Neural cell (in vitro differentiated cells): ENCODE measurements around the gene CRTC3. TPM values are rescaled to one million over a fixed set of nuclear protein-coding genes. Genes with fewer than 3 reads are reported as not detected.
"Not testable (repeated sequence)": the region's sequence is repeated elsewhere in the genome, so short reads cannot be mapped to it uniquely, and the experiment has no call there.

Source experiments
- H2AFZ ChIP-seq: fragments of 200-600, 300-800 bp; sonication (generic), shearing (Covaris generic); 2 replicates; pipeline ENCODE4 v1.6.0; 2014; ENCODE audit warnings: low read depth, mild to moderate bottlenecking, antibody characterized with exemption, low read length, moderate library complexity
- H3F3A ChIP-seq: fragments of 200-600 bp; shearing (Covaris generic); 2 replicates; pipeline ENCODE4 v1.6.1; 2016; ENCODE audit warnings: mild to moderate bottlenecking, moderate library complexity, mixed read lengths, antibody characterized with exemption, low read length; ENCODE audit not compliant: insufficient read depth, poor library complexity, severe bottlenecking
- H3K27ac ChIP-seq: fragments of 200-600, 300-800 bp; sonication (generic), shearing (Covaris generic); 2 replicates; pipeline ENCODE4 v1.5.1; 2014; ENCODE audit warnings: mild to moderate bottlenecking, low read length, moderate library complexity
- H3K27me3 ChIP-seq: fragments of 300-800, 200-600 bp; sonication (generic), shearing (Covaris generic); 2 replicates; pipeline ENCODE4 v1.6.0; 2014; ENCODE audit warnings: mild to moderate bottlenecking, low read depth, low read length, moderate library complexity; ENCODE audit not compliant: insufficient read depth
- H3K36me3 ChIP-seq: fragments of 300-800, 200-600 bp; sonication (generic), shearing (Covaris generic); 2 replicates; pipeline ENCODE4 v1.5.1; 2014; ENCODE audit warnings: mild to moderate bottlenecking, antibody characterized with exemption, low read length, moderate library complexity; ENCODE audit not compliant: insufficient read depth
- H3K4me2 ChIP-seq: fragments of 300-800, 200-600 bp; sonication (generic), shearing (Covaris generic); 2 replicates; pipeline ENCODE4 v1.6.0; 2014; ENCODE audit warnings: mild to moderate bottlenecking, low read length
- H3K4me3 ChIP-seq: fragments of 300-800, 200-600 bp; sonication (generic), shearing (Covaris generic); 2 replicates; pipeline ENCODE4 v1.5.1; 2014; ENCODE audit warnings: mild to moderate bottlenecking, low read length, moderate library complexity
- H3K79me2 ChIP-seq: fragments of 200-600 bp; shearing (Covaris generic); replicated peaks from 2 replicates; pipeline ENCODE4 v1.6.0; 2014; ENCODE audit warnings: mild to moderate bottlenecking, low read length, moderate library complexity; ENCODE audit not compliant: insufficient read depth
- H3K9ac ChIP-seq: fragments of 300-800, 200-600 bp; sonication (generic), shearing (Covaris generic); 2 replicates; pipeline ENCODE4 v1.6.1; 2016; ENCODE audit warnings: mild to moderate bottlenecking, low read length, mixed read lengths
- H3K9me2 ChIP-seq: fragments of 200-600 bp; shearing (Covaris generic); 2 replicates; pipeline ENCODE4 v1.6.1; 2016; ENCODE audit warnings: mild to moderate bottlenecking, low read length, mixed read lengths; ENCODE audit not compliant: insufficient read depth
- H3K9me3 ChIP-seq: fragments of 200-600, 300-800 bp; sonication (generic), shearing (Covaris generic); 2 replicates; pipeline ENCODE4 v1.6.1; 2016; ENCODE audit warnings: mild to moderate bottlenecking, mixed run types, low read length, moderate library complexity, mixed read lengths
- H4K20me1 ChIP-seq: fragments of 200-600 bp; shearing (Covaris generic); 2 replicates; pipeline ENCODE4 v1.6.1; 2016; ENCODE audit warnings: mild to moderate bottlenecking, mixed run types; ENCODE audit not compliant: insufficient read depth
- CTCF ChIP-seq: fragments of 450-650 bp; IDR thresholded peaks from 2 replicates; pipeline ENCODE4 v1.5.1; 2014; ENCODE audit warnings: antibody characterized with exemption, mild to moderate bottlenecking, moderate library complexity; ENCODE audit not compliant: poor library complexity, severe bottlenecking
- EP300 ChIP-seq: fragments of 450-650 bp; conservative IDR thresholded peaks from 2 replicates; pipeline ENCODE4 v1.6.1; 2014; ENCODE audit warnings: antibody characterized with exemption, mild to moderate bottlenecking, moderate library complexity; ENCODE audit not compliant: poor library complexity, severe bottlenecking
- EZH2 ChIP-seq: fragments of 200-600, 300-800 bp; shearing (Covaris generic), sonication (generic); IDR thresholded peaks from 2 replicates; pipeline ENCODE4 v1.6.1; 2014; ENCODE audit warnings: antibody characterized with exemption, low read length, borderline replicate concordance, mild to moderate bottlenecking; ENCODE audit not compliant: insufficient read depth, poor library complexity, severe bottlenecking
- MXI1 ChIP-seq: fragments of 450-650 bp; conservative IDR thresholded peaks from 2 replicates; pipeline ENCODE4 v1.6.1; 2014; ENCODE audit warnings: antibody characterized with exemption, mild to moderate bottlenecking; ENCODE audit not compliant: poor library complexity, severe bottlenecking
- RAD21 ChIP-seq: fragments of 450-650 bp; conservative IDR thresholded peaks from 2 replicates; pipeline ENCODE4 v1.6.1; 2014; ENCODE audit warnings: antibody characterized with exemption, mild to moderate bottlenecking, moderate library complexity
- REST ChIP-seq: IDR thresholded peaks from 2 replicates; pipeline ENCODE4 v1.6.1; 2012; ENCODE audit warnings: borderline replicate concordance
- SMC3 ChIP-seq: fragments of 450-650 bp; conservative IDR thresholded peaks from 2 replicates; pipeline ENCODE4 v1.6.1; 2014; ENCODE audit warnings: antibody characterized with exemption, mild to moderate bottlenecking, moderate library complexity; ENCODE audit not compliant: poor library complexity
- polyA plus RNA-seq: library from polyadenylated mRNA; depleted of rRNA; stranded (reverse); fragments of >200 nt; gene quantifications from 2 replicates; pipeline ENCODE4 v1.2.3, GENCODE V29; 2014

CRTC3 gene
- polyA plus RNA-seq, 1 donor from 2014 or later: 5.5 TPM

DNA sequence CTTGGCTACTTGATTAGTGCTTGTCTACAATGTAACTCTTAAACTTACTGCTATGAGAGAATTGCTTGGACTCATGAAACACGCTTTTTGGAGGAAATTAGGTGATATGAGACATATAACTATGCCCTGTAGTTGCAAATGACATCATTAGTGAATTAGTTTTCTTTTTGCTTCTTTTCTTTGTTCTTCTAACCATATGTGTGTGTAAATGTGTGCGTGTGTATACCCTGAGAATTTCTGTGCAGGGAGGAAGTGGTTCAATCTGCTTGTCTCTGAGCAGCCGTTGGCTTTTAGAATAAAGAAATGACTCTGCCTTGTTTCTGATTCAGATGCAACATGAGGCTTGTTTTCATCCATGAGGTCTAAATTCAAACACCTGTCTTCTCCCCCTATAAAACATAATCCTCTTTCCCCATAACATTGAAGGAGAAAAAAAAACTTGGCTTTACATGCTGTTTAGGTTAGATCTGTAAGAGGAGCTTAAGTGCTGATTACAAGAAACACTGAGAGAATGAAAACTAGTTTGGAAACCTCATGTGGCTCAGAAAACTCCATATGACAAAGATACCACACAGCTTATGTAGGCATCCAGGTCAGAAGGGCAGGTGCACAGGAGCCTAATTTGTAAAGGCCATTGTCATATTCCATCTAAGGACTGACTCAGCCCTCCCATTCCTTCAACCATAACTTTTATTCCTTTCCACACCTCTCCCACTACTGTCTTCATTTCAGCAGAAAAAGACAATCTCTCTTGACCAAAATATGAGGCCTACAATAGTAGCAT lies 156.9 kb downstream of the CRTC3 start:
- no peaks in the 10 kb centered on the region for H3K9me3 ChIP-seq
- no peaks in the 10 kb centered on the region for H4K20me1 ChIP-seq
- no peaks in the 10 kb centered on the region for H3K36me3 ChIP-seq
- H3K79me2 ChIP-seq: no peaks in the 10 kb centered on the region
- H3K9ac ChIP-seq: no peak overlapping the region
- no peak overlapping the region for H3K4me3 ChIP-seq
- no peak overlapping the region for H3K4me2 ChIP-seq
- no peak for TF ChIP-seq SMC3
- TF ChIP-seq RAD21: no peak
- TF ChIP-seq EP300: no peak
- H2AFZ ChIP-seq: no peak overlapping the region
- no peaks in the 10 kb centered on the region for H3K27me3 ChIP-seq
- H3K9me2 ChIP-seq: no peaks in the 10 kb centered on the region
- H3K27ac ChIP-seq: no peak overlapping the region
- no peaks in the 10 kb centered on the region for H3F3A ChIP-seq

GRCh38 chr15:90689326-90689961 lies 159.7 kb downstream of the CRTC3 start:
- H3K79me2 ChIP-seq, H4K20me1 ChIP-seq, H3K9me3 ChIP-seq, H3K36me3 ChIP-seq, H3F3A ChIP-seq, H3K4me3 ChIP-seq, H3K27me3 ChIP-seq, H2AFZ ChIP-seq, H3K4me2 ChIP-seq, H3K27ac ChIP-seq, H3K9ac ChIP-seq, H3K9me2 ChIP-seq: not testable (repeated sequence)

GRCh38 chr15:90690585-90690984 lies 160.9 kb downstream of the CRTC3 start:
- no peaks in the 10 kb centered on the region for H3K79me2 ChIP-seq
- no peak overlapping the region for H3K4me2 ChIP-seq
- no peaks in the 10 kb centered on the region for H3F3A ChIP-seq
- no peak overlapping the region for H3K9ac ChIP-seq
- H3K4me3 ChIP-seq: no peak overlapping the region
- no peak overlapping the region for H2AFZ ChIP-seq
- TF ChIP-seq EP300 (no peak), REST (no peak), MXI1 (no peak), CTCF (no peak), RAD21 (no peak), EZH2 (no peak), SMC3 (no peak)
- H3K9me3 ChIP-seq: peaks cover 4% of the 10 kb centered on the region
- H3K36me3 ChIP-seq: no peaks in the 10 kb centered on the region
- no peaks in the 10 kb centered on the region for H3K27me3 ChIP-seq
- H3K27ac ChIP-seq: no peak overlapping the region
- no peaks in the 10 kb centered on the region for H4K20me1 ChIP-seq
- H3K9me2 ChIP-seq: no peaks in the 10 kb centered on the region
